ENCODE measurements around the gene SMO.

The SMO gene

DNA sequence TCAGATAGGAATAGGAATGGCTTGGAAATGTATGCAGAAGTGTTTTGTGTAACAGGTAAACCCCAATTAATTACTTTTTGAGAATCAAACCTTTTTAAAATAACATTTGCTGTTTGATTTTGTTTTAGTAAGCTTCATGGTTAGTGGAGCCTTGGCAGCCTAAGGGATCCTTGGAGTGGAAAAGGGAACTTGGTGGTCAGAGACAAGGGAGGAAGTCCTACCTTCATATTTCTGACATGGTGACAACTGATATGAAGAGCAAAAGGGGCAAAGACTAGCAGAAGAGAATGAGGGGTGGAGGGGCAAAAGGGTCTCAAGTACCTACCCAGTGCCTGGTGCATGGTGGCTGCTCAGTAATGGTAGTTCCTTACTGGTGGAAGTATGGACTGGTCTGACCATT is 68.7 kb downstream of the SMO start:
- no peak overlapping the region for H3K4me3 Mint-ChIP-seq
- no peaks in the 10 kb centered on the region for H3K9me3 Mint-ChIP-seq
- H3K36me3 Mint-ChIP-seq: no peaks in the 10 kb centered on the region
- peak overlapping the region; percentile 60 for H3K27ac Mint-ChIP-seq
- no peaks in the 10 kb centered on the region for H3K27me3 Mint-ChIP-seq
- no peak for DNase-seq
- ATAC-seq (replicated peaks): no peak
- peaks cover 9 to 23% of the 10 kb centered on the region in 2 donors for H3K4me1 Mint-ChIP-seq

DNA sequence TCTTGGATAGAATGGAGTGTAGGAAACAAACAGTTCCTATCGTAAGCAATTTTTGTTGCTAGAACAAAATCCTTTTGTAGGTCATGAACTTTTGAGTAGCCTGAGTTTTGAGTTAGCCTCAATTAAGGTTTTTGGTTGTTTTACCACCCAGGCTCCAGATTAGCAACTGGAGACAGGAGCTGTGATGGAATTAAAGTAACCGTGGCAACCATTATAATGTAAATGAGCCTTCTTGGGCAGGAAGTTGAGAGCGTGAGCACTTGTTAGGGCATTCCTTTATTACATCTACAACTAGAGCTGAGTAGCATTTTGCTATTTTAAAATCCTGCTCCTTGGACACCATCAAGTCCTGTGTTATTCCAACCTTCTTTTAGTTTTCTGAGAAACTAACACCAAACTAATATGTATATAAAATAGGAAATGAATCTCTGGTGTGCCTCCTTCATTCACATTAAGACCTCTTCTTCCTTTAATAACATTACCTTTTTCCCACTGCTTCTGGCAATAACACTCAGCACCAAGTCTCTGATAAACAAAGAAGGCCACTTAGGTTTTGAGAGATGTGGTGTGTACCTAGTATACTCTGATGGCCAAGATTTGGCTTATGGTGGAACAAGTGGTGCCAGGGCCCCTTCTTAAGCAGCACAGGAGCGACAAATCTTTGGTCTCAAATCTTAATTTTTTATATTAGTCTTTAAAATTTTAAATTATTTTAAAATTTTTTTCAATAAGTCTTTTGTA is 70.4 kb downstream of the SMO start:
- ATAC-seq (replicated peaks) (no peak), DNase-seq (no peak)
- no peak overlapping the region for H3K4me3 Mint-ChIP-seq

DNA sequence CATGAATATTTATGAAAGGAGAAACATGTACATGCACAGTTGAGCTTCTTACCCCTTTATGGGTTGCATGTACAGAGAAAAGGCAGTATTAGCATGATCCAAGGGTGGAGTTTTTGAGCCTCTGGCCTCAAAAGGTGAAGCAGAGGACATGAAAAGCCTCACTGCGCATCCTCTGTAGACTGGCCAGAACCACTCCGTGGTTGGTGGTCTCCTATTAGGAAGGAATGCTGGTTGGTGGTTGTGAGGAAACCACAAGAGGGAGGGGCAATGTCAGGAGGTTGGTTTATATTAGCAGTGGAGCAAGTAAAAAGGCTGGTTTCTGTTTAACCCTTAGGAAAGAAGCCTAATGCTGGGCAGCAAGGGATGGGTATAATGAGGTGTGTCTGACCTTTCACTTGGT is 73.9 kb downstream of the SMO start:
- H3K36me3 Mint-ChIP-seq: no peaks in the 10 kb centered on the region
- H3K27me3 Mint-ChIP-seq: no peaks in the 10 kb centered on the region
- no peaks in the 10 kb centered on the region for H3K9me3 Mint-ChIP-seq
- no peak overlapping the region for H3K27ac Mint-ChIP-seq
- no peak overlapping the region for H3K4me3 Mint-ChIP-seq
- ATAC-seq (replicated peaks) (no peak), DNase-seq (no peak)
- H3K4me1 Mint-ChIP-seq: peaks cover 10 to 19% of the 10 kb centered on the region in 2 donors

More for the DNA sequence above, 70.4 kb downstream of the SMO start:
- Mint-ChIP-seq H3K4me1 (peaks cover 13 to 24% of the 10 kb centered on the region in 2 donors), H3K36me3 (no peaks in the 10 kb centered on the region), H3K27ac (no peak overlapping the region), H3K9me3 (no peaks in the 10 kb centered on the region), H3K27me3 (no peaks in the 10 kb centered on the region)

Data from stimulated activated naive B cell treated with anti-CD40 and anti-IgM and Interleukin-4, amounts not matched to agents 10 μg/mL and 1 μg/mL and 100 μg/mL, for 72 hours (primary cell).